ENCODE results near the gene NPHP4. TPM values are rescaled to one million over a fixed set of nuclear protein-coding genes. Genes with fewer than 3 reads are reported as not detected.

The NPHP4 gene
- total RNA-seq, 2 experiments from 2014 or later: 18.1 to 19.1 TPM

DNA sequence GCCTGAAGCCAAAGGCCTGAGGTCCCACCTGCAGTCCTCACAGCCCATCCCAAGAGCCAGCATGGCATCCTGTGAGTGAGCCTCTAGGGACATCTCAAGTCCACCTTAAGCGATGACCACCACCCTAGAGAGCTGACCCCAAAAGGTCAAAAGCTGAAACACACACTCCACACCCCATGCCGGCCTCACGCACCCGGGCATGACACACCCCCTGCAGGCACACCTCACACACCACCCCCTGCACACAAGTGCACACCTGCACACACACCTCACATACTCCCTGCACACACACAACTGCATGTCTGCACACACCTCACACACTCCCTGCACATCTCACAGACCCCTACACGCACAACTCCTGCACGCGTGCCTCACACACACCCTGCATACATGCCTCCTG, 118.7 kb downstream of the NPHP4 start:
- CTCF ChIA-PET: no interaction called here
- Mint-ChIP-seq H3K36me3 (ENCODE audit: low read depth) (peaks cover 11% of the 10 kb centered on the region), H3K27ac (no peak overlapping the region), H3K4me3 (no peak overlapping the region), H3K27me3 (no peaks in the 10 kb centered on the region), H3K4me1 (no peaks in the 10 kb centered on the region), H3K9me3 (peaks cover 6% of the 10 kb centered on the region)
- POLR2A ChIA-PET: no interaction called here
- no peak for DNase-seq

DNA sequence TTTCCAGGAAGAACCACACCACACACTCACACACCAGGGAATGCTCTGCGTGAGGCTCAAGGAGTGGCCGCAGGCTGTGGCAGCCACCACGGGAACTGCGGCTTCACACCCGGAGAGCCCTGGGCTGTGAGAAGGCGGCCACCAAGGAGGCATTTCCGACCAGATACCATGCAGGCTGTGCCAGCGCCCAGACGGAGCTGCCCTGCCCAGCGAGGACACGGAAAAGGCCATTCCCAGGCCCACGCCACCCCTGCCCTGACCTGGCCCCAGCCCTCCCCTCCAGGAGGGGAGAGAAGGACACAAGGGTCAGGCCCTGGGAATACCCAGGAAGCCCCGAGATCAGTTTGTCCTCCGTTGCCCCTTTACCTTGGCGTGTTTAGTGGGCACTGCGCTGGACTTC, 119.3 kb downstream of the NPHP4 start:
- H3K36me3 Mint-ChIP-seq (ENCODE audit: low read depth): peaks cover 17% of the 10 kb centered on the region
- peaks cover 9% of the 10 kb centered on the region for H3K9me3 Mint-ChIP-seq
- DNase-seq: no peak
- CTCF ChIA-PET: no interaction called here
- H3K4me3 Mint-ChIP-seq: no peak overlapping the region
- H3K4me1 Mint-ChIP-seq: no peaks in the 10 kb centered on the region
- no peak overlapping the region for H3K27ac Mint-ChIP-seq
- H3K27me3 Mint-ChIP-seq: no peaks in the 10 kb centered on the region
- POLR2A ChIA-PET: no interaction called here

DNA sequence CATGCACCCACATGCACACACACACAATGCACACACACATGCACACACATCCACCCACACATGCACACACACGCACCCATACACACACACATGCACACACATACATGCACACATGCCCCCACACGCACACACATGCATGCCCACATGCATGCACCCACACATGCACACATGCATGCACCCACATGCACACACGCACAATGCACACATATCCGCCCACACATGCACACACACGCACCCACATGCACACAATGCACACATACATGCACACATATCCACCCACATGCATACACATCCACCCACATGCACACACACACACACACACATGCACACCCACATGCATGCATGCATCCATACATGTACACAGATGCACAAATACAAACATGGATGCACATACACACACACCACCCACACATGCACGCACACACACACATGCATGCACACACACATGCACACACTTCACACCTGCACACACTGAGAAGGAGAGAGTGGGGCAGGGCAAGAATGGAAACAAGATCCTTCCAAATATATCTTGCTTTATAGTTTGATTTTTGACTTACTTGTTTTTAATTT, 123.2 kb downstream of the NPHP4 start:
- DNase-seq: no peak
- peaks cover 21% of the 10 kb centered on the region for H3K36me3 Mint-ChIP-seq (ENCODE audit: low read depth)
- H3K27ac Mint-ChIP-seq: no peak overlapping the region
- ChIA-PET POLR2A (no interaction called here), CTCF (no interaction called here)
- H3K9me3 Mint-ChIP-seq: peaks cover 9% of the 10 kb centered on the region
- H3K4me3 Mint-ChIP-seq: no peak overlapping the region
- H3K4me1 Mint-ChIP-seq: no peaks in the 10 kb centered on the region
- H3K27me3 Mint-ChIP-seq: no peaks in the 10 kb centered on the region

DNA sequence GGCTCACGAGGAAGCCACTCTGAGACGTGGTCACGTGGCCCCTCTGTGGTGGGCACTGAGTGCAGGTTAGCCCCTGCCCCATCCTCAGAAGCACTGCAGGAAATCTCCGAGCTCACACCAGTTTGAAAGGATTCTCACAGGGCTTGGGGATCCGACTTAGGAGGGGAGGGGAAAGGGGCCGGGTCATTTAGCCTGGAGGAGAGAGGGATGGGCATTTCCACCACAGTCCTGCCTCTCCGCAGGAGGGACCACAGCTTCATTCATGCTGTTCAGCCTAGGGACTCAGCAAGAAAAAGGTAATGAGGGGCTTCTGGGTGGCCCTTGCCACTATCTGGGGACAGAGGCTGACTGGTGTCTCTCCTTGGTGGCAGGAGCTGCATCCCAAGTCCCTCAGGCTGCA, 126.5 kb downstream of the NPHP4 start:
- Mint-ChIP-seq H3K4me1 (no peaks in the 10 kb centered on the region), H3K36me3 (ENCODE audit: low read depth) (peaks cover 17% of the 10 kb centered on the region), H3K9me3 (peaks cover 9% of the 10 kb centered on the region), H3K4me3 (no peak overlapping the region), H3K27me3 (no peaks in the 10 kb centered on the region), H3K27ac (no peak overlapping the region)
- no peak for DNase-seq
- CTCF ChIA-PET: no interaction called here
- POLR2A ChIA-PET: no interaction called here

DNA sequence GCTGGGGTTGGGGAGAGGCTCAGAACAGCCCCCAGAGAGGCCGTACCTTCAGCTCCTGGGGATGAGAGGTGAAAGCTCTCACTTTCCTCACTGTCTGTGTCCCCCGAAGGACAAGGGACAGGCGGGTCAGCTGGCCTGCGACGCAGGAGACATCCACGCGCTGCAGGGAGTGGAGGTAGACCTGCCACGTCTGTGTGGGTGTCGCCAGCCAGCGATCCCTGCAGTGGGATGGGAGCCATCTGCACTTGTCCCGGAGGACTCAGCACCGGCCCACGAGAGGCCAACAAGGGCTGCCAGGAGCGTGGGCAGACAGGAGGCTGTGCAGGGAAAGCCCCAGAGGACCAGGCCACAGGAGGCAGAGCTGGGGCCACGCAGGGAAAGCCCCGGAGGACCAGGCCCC, 127.2 kb downstream of the NPHP4 start:
- H3K4me1 Mint-ChIP-seq: no peaks in the 10 kb centered on the region
- peaks cover 17% of the 10 kb centered on the region for H3K36me3 Mint-ChIP-seq (ENCODE audit: low read depth)
- H3K9me3 Mint-ChIP-seq: peaks cover 9% of the 10 kb centered on the region
- H3K27ac Mint-ChIP-seq: no peak overlapping the region
- no peak for DNase-seq
- ChIA-PET CTCF (no interaction called here), POLR2A (no interaction called here)
- H3K4me3 Mint-ChIP-seq: no peak overlapping the region
- H3K27me3 Mint-ChIP-seq: no peaks in the 10 kb centered on the region

DNA sequence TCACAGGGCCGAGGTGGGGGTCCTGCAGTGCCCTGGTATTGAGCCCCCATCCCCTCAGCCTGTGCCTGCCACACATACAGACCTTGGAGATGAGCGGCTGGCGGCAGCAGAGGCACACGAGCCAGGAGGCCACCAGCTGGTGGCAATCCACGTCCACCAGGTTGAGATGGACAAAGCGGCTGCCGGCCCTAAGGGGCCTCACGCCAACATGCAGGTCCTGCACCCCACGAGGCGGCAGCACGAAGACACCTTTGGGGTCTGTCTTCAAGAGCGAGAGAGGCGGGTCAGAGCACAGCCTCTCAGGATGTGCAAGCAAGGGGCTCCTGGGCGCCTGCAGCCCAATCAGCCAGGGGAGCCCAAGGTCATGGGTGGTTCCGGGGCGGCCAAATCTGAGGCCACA, 128.0 kb downstream of the NPHP4 start:
- Mint-ChIP-seq H3K27ac (no peak overlapping the region), H3K9me3 (peaks cover 9% of the 10 kb centered on the region), H3K4me3 (no peak overlapping the region), H3K4me1 (no peaks in the 10 kb centered on the region), H3K36me3 (ENCODE audit: low read depth) (peaks cover 17% of the 10 kb centered on the region), H3K27me3 (no peaks in the 10 kb centered on the region)
- CTCF ChIA-PET: no interaction called here
- POLR2A ChIA-PET: no interaction called here
- no peak for DNase-seq

DNA sequence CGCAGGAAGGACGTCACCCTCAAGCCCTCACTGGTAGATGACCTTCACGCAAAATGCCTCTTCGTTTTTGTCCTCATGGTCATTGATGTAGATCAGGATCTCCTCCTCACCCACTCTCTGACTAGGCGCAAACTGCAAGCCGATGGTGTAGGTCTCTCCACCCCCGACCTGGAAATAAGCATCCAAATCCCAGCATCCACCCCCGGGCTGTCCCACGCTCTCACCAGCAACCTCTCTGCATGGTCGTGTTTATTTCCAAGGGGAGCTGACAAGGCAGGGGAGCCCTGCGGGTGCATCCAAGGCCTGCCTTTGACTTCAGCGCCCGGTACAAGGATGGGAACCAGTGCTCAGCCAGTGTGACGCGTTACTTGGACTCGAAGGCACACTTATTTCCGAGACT, 129.0 kb downstream of the NPHP4 start:
- no peak overlapping the region for H3K27ac Mint-ChIP-seq
- H3K4me1 Mint-ChIP-seq: no peaks in the 10 kb centered on the region
- H3K36me3 Mint-ChIP-seq (ENCODE audit: low read depth): peaks cover 7% of the 10 kb centered on the region
- POLR2A ChIA-PET: no interaction called here
- CTCF ChIA-PET: no interaction called here
- H3K9me3 Mint-ChIP-seq: no peaks in the 10 kb centered on the region
- H3K27me3 Mint-ChIP-seq: no peaks in the 10 kb centered on the region
- no peak overlapping the region for H3K4me3 Mint-ChIP-seq
- DNase-seq: no peak

DNA sequence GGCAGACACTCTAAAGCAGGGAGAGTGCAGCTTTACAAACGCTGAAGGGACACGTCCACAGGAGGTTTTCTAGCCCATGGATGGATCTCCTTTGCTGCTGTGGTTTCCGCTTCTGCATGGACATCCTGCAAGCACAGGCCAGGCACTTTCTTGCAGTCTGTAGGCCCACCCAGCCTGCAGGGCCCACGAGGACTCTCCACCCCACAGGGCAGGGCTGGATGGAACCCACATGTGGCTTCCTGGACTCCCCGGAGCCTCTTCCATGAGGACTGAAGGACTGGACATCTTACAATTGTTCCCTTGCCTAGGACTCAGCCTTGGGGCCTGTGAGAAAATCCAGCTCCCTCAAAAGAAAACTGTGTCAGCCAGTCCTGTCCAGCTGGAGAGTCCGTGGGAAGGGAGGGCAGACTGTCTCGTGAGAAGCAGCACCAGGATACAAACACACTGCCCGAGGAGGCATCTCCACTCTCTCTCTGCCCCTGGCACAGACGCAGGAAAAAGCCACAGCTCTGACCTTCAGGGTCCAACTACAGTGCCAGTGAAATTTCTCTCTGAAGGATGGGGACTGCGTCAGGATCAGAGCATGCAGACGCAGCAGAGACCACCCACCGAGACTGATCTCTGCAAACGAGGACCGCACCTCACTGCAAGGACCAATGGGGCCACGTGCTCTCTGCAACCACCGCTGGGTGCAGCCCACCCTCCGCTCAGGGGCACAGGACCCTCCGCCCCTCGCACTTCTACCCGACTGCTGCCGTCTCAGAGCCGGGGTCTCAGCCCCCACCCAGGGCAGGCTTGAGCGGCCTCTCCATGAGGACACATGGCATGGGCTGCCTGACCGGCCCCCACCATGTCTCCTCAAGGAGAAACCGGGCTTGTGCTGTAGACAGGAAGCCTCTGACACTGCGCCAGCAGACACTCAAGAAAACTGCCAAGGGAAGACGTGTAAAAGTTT, 130.1 kb downstream of the NPHP4 start:
- DNase-seq: no peak
- no peaks in the 10 kb centered on the region for H3K4me1 Mint-ChIP-seq
- no peak overlapping the region for H3K27ac Mint-ChIP-seq
- ChIA-PET CTCF (no interaction called here), POLR2A (no interaction called here)
- no peaks in the 10 kb centered on the region for H3K9me3 Mint-ChIP-seq
- no peaks in the 10 kb centered on the region for H3K27me3 Mint-ChIP-seq
- no peaks in the 10 kb centered on the region for H3K36me3 Mint-ChIP-seq (ENCODE audit: low read depth)
- no peak overlapping the region for H3K4me3 Mint-ChIP-seq

DNA sequence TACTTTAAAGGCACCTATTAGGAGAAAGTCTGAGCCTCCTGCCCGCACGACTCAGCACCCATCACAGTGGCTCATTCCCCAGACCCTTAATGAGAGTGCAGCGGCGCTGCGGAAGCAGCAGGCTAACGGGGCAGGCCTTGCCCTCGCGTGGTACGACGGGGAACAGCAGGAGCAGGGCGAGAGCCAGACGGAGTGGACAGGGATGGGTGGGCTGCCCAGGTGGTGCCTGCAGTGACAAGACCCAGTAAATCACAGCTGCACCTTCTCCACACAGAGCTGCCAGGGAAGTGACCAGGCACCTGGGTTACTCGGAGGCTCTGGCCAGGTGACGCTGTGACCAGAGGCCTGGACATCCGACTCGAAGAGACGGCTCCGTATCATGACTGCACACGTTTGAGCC, 131.9 kb downstream of the NPHP4 start:
- CTCF ChIA-PET: no interaction called here
- POLR2A ChIA-PET: no interaction called here
- no peak overlapping the region for H3K27ac Mint-ChIP-seq
- no peak for DNase-seq
- no peaks in the 10 kb centered on the region for H3K36me3 Mint-ChIP-seq (ENCODE audit: low read depth)
- H3K27me3 Mint-ChIP-seq: no peaks in the 10 kb centered on the region
- H3K4me3 Mint-ChIP-seq: no peak overlapping the region
- H3K9me3 Mint-ChIP-seq: no peaks in the 10 kb centered on the region
- peaks cover 1% of the 10 kb centered on the region for H3K4me1 Mint-ChIP-seq

DNA sequence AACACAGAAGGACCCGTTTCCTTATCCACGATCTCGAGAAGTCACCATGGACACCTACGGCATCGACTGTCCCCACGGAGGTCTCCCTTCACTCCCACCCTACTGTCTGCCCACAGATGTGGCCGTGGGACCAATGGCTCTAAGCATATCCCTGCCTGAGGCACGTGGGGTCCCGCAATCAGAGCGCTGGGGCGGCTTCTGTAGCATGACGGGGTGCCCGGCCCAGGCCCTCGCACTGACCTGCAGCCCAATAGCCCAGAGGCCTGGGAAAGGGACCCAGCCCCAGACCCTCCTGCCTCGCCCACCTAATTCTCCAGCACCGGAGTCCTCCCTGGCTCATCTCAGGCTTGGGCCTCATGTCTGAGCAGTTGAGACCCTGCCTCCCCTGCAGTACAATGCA, 132.5 kb downstream of the NPHP4 start:
- Mint-ChIP-seq H3K4me3 (no peak overlapping the region), H3K27me3 (no peaks in the 10 kb centered on the region), H3K36me3 (ENCODE audit: low read depth) (no peaks in the 10 kb centered on the region), H3K9me3 (no peaks in the 10 kb centered on the region), H3K27ac (no peak overlapping the region), H3K4me1 (peaks cover 1% of the 10 kb centered on the region)
- ChIA-PET POLR2A (no interaction called here), CTCF (no interaction called here)
- no peak for DNase-seq

DNA sequence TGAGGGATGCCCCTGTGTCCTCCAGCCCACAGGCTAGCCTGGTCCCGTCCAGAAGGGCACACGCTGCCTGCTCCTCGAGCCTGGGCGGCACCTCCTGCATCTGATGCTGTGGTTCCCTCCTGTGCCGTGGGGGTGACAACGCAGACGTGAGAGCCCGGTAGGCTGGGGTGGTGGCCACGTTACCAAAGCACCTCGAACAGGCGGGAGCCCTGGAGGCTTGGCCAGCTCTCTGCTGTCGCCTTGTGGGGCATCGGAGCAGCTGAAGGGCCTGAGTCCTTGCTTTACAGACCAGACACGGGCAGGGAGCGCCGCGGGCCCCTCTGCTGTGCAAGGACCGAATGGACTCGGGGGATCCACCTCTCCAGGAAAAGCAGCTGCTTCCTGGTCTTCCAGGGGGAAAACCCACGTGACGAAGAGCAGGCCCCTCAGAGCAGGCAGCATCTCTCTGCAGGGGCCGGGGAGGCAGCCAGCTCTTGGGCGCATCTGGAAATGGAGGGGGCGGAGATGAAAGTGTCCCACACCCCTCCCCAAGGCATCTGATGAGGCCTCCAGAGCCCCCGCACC, 133.3 kb downstream of the NPHP4 start:
- POLR2A ChIA-PET: no interaction called here

DNA sequence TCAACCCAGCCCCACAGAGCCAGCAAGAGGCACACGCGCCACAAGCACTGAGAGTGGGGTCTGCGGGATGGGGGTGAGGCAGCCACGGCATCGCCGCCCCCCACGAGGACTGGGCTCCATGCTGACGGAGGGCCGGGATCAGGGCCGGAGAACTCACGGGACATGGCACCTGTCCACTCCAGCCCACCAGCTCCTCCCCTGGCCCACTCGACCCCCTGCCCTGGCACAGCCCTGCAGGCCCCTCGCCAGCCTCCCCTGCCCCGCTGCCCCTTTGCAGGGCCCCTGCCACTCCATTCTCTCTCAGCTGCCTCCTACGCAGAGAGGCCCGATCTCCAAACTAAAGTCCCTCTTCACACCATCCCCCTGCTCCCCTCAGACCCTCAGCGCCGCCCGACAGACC, 134.0 kb downstream of the NPHP4 start:
- no peak for DNase-seq
- ChIA-PET POLR2A (no interaction called here), CTCF (no interaction called here)
- H3K27me3 Mint-ChIP-seq: no peaks in the 10 kb centered on the region
- H3K4me3 Mint-ChIP-seq: no peak overlapping the region
- H3K4me1 Mint-ChIP-seq: peaks cover 1% of the 10 kb centered on the region
- H3K9me3 Mint-ChIP-seq: no peaks in the 10 kb centered on the region
- H3K36me3 Mint-ChIP-seq (ENCODE audit: low read depth): no peaks in the 10 kb centered on the region
- no peak overlapping the region for H3K27ac Mint-ChIP-seq

More for the DNA sequence above, 133.3 kb downstream of the NPHP4 start:
- no peaks in the 10 kb centered on the region for H3K9me3 Mint-ChIP-seq
- H3K36me3 Mint-ChIP-seq (ENCODE audit: low read depth): no peaks in the 10 kb centered on the region
- CTCF ChIA-PET: no interaction called here
- no peak for DNase-seq
- no peak overlapping the region for H3K27ac Mint-ChIP-seq
- peaks cover 1% of the 10 kb centered on the region for H3K4me1 Mint-ChIP-seq
- H3K4me3 Mint-ChIP-seq: no peak overlapping the region
- no peaks in the 10 kb centered on the region for H3K27me3 Mint-ChIP-seq

DNA sequence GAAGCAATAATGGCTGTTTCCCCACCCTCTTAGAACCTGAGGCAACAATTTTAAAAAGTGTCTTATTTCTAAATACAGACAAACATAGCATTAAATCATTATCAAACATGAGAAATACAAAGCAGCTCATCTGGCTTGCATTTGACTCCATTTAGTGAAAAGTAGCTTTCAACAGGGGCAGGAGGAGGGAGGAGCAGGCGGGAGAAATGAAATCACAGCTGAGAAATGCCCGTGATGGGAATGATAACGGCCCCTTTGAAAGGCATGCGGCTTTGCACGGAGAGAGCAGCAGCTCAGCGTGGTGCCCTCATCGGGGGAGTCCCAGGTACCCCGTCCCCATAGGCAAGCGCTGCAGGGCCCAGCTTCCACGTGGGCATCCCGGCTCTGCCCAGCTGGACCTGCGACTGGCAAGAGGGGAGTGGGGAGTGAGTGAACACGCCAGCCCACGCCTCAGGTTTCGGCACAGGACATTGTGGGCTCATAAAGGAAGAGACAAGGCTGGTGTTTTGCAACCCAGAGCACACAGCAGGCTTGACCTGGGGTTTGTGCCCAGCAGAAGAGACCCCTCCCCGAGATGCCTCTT, 134.6 kb downstream of the NPHP4 start:
- Mint-ChIP-seq H3K4me1 (peaks cover 1% of the 10 kb centered on the region), H3K27me3 (no peaks in the 10 kb centered on the region), H3K4me3 (no peak overlapping the region), H3K9me3 (no peaks in the 10 kb centered on the region), H3K36me3 (ENCODE audit: low read depth) (no peaks in the 10 kb centered on the region), H3K27ac (no peak overlapping the region)
- CTCF ChIA-PET: no interaction called here
- no peak for DNase-seq
- POLR2A ChIA-PET: no interaction called here

DNA sequence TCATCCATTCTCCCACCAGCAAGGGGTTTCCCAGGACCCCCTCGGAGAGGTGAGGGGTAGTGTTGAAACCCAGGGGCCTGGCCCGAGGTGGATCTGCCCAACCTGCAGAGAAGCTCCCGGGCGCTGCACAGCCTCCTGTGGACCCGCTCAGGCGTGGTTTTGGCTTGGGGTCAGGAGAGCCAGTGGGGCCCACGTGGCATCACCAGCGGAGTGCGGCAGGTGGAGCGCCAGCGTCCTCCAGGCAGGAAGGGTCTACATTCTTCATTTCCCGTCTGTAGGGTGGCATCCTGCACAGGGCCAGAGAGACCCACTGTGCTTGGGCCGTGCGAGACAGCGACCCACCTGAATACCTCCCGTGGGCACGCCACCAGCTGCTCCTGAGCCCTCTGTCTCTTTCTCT, 135.2 kb downstream of the NPHP4 start:
- no peak for DNase-seq
- Mint-ChIP-seq H3K27ac (no peak overlapping the region), H3K4me3 (no peak overlapping the region), H3K36me3 (ENCODE audit: low read depth) (no peaks in the 10 kb centered on the region), H3K9me3 (no peaks in the 10 kb centered on the region), H3K4me1 (peaks cover 1% of the 10 kb centered on the region), H3K27me3 (no peaks in the 10 kb centered on the region)
- ChIA-PET POLR2A (no interaction called here), CTCF (no interaction called here)

Data from activated CD4-positive, alpha-beta memory T cell treated with anti-CD3 and anti-CD28 coated beads, Interleukin-2, amount 10 ng/mL, durations not matched to agents 7 days and 5 days (primary cell).